Stomach (tissue), 4 donors: ENCODE results near the gene RIOK2.

Experiments used
- POLR2A ChIP-seq, 4 donors: fragments of 450-650 bp; IDR thresholded peaks; one replicate each; pipeline ENCODE4 v1.6.1; 2016; ENCODE audit warnings: antibody characterized with exemption in 4 of 4, control low read depth in 2 of 4, mild to moderate bottlenecking in 1 of 4, moderate library complexity in 1 of 4
- POLR2AphosphoS5 ChIP-seq, 3 donors: sonication (generic); formaldehyde crosslinking; IDR thresholded peaks; one replicate each; pipeline ENCODE4 v1.6.1; 2016; ENCODE audit warnings: antibody characterized with exemption in 3 of 3
- TF ChIP-seq, protein P1 (sequence below), 7 experiments: fragments of 450-650 bp in 4 of 7; fragments of 200-600 bp in 3 of 7; sonication (generic) in 3 of 7; IDR thresholded peaks; one replicate each; pipeline ENCODE4 v1.5.1; 2016 to 2019; ENCODE audit warnings: antibody characterized with exemption in 7 of 7, control low read depth in 2 of 7, mild to moderate bottlenecking in 1 of 7

DNA sequence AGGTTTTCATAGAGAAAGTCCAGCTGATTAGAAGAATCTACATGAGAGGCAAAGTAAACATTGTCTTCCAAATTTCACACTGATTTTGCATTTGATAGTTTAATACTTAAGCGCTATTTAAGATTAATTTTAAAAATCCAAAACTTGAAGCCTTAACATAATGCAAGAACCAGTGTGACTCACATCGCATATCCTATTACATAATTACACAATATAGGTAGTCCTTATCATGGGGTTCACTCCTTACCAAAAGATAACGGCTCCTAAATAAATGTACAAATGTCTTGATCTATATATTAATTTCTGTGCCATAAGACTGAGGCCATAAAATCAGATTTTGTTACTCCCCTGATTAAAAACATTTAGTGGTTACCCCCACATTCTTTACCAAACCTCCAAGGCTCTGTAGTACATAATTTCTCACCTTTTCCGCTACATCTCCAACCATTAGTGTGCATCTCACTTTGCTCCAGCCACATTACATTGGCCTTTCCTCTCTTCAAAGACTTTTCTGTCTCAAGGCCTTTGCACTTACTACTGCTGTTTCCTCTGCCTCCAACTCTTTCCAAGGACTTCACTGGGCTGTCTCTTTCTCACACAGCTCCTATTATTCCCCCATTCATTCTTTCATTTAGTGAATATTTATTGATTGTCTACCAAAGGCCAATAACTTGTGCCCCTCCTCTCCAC, 1.0 kb downstream of the RIOK2 start:
- TF ChIP-seq, protein P1, sequence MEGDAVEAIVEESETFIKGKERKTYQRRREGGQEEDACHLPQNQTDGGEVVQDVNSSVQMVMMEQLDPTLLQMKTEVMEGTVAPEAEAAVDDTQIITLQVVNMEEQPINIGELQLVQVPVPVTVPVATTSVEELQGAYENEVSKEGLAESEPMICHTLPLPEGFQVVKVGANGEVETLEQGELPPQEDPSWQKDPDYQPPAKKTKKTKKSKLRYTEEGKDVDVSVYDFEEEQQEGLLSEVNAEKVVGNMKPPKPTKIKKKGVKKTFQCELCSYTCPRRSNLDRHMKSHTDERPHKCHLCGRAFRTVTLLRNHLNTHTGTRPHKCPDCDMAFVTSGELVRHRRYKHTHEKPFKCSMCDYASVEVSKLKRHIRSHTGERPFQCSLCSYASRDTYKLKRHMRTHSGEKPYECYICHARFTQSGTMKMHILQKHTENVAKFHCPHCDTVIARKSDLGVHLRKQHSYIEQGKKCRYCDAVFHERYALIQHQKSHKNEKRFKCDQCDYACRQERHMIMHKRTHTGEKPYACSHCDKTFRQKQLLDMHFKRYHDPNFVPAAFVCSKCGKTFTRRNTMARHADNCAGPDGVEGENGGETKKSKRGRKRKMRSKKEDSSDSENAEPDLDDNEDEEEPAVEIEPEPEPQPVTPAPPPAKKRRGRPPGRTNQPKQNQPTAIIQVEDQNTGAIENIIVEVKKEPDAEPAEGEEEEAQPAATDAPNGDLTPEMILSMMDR (IDR thresholded peaks at IDR 0.05), result no peak
- no peak for TF ChIP-seq POLR2A (IDR thresholded peaks at IDR 0.05)
- TF ChIP-seq POLR2AphosphoS5 (IDR thresholded peaks at IDR 0.05), result no peak
